ENCODE data around the gene DAGLA.

DNA sequence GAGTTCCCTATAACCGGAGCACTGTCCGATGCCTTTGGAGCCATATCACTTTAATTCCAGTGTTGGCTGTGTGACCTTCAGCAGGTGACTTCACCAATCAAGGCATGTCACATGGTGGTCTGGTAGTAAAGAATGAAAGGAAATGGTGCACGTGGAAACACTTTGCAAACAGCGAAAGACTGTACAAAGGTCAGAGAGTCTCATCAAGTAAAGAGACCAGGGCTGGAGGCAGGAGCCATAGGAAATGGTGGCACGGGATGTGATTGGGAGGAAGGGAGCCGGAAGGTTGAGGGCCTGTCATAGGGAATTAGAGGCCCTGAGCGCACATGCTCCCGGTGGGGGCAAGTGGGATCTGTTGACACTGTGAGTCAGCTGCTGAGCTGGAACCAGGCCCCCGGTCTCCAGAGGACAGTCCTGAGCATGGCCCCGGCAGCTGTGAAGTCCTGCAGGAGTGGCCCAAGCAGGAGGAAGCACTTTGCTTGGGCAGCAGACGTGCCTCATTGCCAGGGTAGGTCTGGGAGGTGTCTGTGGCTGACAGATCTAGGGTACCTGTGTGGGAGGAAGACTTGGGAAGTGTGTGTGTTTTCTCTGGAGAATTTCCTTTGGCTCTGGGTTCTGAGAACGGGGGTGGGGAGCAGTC is 2.0 kb downstream of the DAGLA start:
- no peak for TF ChIP-seq EZH2 (IDR thresholded peaks at IDR 0.05; ENCODE audit: borderline replicate concordance)
- TF ChIP-seq, protein P1, sequence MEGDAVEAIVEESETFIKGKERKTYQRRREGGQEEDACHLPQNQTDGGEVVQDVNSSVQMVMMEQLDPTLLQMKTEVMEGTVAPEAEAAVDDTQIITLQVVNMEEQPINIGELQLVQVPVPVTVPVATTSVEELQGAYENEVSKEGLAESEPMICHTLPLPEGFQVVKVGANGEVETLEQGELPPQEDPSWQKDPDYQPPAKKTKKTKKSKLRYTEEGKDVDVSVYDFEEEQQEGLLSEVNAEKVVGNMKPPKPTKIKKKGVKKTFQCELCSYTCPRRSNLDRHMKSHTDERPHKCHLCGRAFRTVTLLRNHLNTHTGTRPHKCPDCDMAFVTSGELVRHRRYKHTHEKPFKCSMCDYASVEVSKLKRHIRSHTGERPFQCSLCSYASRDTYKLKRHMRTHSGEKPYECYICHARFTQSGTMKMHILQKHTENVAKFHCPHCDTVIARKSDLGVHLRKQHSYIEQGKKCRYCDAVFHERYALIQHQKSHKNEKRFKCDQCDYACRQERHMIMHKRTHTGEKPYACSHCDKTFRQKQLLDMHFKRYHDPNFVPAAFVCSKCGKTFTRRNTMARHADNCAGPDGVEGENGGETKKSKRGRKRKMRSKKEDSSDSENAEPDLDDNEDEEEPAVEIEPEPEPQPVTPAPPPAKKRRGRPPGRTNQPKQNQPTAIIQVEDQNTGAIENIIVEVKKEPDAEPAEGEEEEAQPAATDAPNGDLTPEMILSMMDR (IDR thresholded peaks at IDR 0.05; ENCODE audit: poor library complexity) = no peak
- TF ChIP-seq EZH2phosphoT487 (IDR thresholded peaks at IDR 0.05; ENCODE audit: low read depth, severe bottlenecking, unreplicated experiment) = no peak

All from hepatocyte (in vitro differentiated cells).